ENCODE data around the gene ZNF575.
A peak's percentile ranks its signal among the peaks of the same experiment; 100 is the strongest.

The ZNF575 gene

GRCh38 chr19:43504426-43505185 lies 28.4 kb upstream of the ZNF575 start, which contains the start of gene PHLDB3 (continued):
- no peak for TF ChIP-seq INSM2 (tag by site-specific recombination; IDR thresholded peaks at IDR 0.05)
- TF ChIP-seq HIC1 (tag by site-specific recombination; IDR thresholded peaks at IDR 0.05), result peak; percentile 99
- TF ChIP-seq ZBTB10 (tag by site-specific recombination; IDR thresholded peaks at IDR 0.05), result no peak; the same call in 1 of the 2 replicates
- TF ChIP-seq ZNF214 (tag by site-specific recombination; IDR thresholded peaks at IDR 0.05; ENCODE audit: borderline replicate concordance), result no peak
- no peak; the same call in 1 of the 2 replicates for TF ChIP-seq ZNF518A (tag by site-specific recombination; conservative IDR thresholded peaks at IDR 0.05; ENCODE audit: low read depth)
- peak; percentile 56 for TF ChIP-seq KLF8 (tag by site-specific recombination; IDR thresholded peaks at IDR 0.05)
- no peak for TF ChIP-seq ZNF274 (IDR thresholded peaks at IDR 0.05; ENCODE audit: low read length)
- no peak for TF ChIP-seq ZNF274 (tag by site-specific recombination; IDR thresholded peaks at IDR 0.05; ENCODE audit: borderline replicate concordance)
- TF ChIP-seq ZNF362 (tag by site-specific recombination; IDR thresholded peaks at IDR 0.05), result no peak
- TF ChIP-seq ZNF366 (tag by site-specific recombination; conservative IDR thresholded peaks at IDR 0.05), result no peak; the same call in 1 of the 2 replicates
- TF ChIP-seq ZNF76 (tag by site-specific recombination; IDR thresholded peaks at IDR 0.05; ENCODE audit: borderline replicate concordance, low read depth), result 0 out of 2 replicates have a peak, but pooled peaks have one; percentile 6
- no peak for TF ChIP-seq ZNF701 (tag by site-specific recombination; IDR thresholded peaks at IDR 0.05)
- 0 out of 2 replicates have a peak, but pooled peaks have one; percentile 49 for TF ChIP-seq ZNF449 (tag by site-specific recombination; IDR thresholded peaks at IDR 0.05)
- TF ChIP-seq ZNF473 (tag by site-specific recombination; IDR thresholded peaks at IDR 0.05), result no peak
- 0 out of 2 replicates have a peak, but pooled peaks have one; percentile 21 for TF ChIP-seq ZSCAN4 (tag by site-specific recombination; IDR thresholded peaks at IDR 0.05)
- TF ChIP-seq ZNF248 (tag by site-specific recombination; IDR thresholded peaks at IDR 0.05), result no peak
- TF ChIP-seq ZNF558 (tag by site-specific recombination; IDR thresholded peaks at IDR 0.05), result no peak
- TF ChIP-seq ZXDB (tag by site-specific recombination; IDR thresholded peaks at IDR 0.05), result peak; percentile 82
- TF ChIP-seq ZNF692 (tag by site-specific recombination; IDR thresholded peaks at IDR 0.05), result peak; percentile 76; the same call in 1 of the 2 replicates

Data from HEK293 (cell line).